ENCODE measurements around the gene GPR37L1.
"Not testable (repeated sequence)": the region's sequence is repeated elsewhere in the genome, so short reads cannot be mapped to it uniquely, and the experiment has no call there.

The GPR37L1 gene

DNA sequence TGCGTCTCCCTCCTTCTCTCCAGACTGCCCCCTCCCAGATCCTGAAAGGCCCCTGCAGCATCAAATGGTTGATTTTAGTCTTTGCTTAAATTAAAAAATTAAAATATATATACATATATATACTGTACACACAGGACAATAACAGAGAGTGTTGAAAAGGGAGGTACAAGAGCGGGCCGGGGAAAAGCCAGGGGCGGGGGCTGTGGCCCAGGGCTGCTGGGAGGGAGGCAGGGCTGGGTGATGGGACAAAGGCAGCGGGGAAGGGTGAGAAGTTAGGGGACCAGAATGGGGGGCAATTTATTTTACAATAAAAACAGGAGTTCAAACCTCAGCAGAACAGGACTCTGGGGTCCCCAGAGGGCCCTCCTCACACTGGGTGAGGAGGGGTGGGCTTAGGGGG is 11.3 kb downstream of the GPR37L1 start:
- DNase-seq, result no peak

DNA sequence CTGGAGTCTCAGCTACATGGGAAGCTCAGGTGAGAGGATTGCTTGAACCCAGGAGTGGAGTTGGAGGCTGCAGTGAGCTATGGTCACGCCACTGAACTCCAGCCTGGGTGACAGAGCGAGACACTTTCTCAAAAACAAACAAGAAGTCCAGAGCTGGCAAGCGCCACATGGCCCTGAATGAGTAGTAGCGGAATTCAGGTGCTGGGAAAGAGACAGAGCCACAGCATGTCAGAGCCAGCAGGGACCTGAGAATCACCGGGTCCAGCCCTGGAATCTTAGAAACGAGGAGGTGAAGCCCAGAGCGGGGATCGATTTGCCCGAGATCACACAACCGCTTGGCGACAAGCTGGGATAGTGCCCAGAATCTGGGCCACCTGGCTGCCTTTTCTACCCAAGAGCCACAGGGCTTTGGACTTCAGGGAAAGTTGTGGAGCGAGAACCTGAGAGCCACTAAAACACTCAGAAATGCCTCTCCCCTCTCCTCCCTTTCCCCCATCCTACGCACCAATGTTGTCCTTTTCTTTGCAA is 12.0 kb downstream of the GPR37L1 start:
- no peak for DNase-seq

DNA sequence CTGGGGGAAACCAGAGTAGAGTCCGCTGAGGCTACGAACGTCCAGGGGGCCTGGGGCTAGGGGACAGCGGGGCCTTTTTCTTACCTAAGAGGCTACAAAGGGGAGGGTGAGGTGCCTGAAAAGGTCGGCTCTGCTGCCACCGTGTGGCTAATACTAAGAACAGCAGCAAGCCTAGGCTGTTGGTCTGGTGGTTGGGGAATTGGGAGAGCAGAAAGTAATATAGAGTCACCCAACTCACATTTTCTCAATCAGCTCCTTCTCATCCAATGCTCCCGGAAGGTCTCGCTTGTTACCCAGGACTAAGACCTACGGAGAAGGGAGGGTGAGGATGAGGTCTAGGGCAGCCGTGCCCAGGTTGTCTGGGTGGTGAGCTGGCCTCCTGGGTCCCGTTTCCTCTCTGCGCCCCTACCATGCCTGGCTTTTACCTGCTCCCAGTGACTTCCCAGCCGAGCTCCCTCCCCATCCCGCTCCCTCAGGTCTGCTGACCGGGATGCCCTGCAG is 12.6 kb downstream of the GPR37L1 start:
- peak; percentile 12 to 23 (median 18) for DNase-seq

DNA sequence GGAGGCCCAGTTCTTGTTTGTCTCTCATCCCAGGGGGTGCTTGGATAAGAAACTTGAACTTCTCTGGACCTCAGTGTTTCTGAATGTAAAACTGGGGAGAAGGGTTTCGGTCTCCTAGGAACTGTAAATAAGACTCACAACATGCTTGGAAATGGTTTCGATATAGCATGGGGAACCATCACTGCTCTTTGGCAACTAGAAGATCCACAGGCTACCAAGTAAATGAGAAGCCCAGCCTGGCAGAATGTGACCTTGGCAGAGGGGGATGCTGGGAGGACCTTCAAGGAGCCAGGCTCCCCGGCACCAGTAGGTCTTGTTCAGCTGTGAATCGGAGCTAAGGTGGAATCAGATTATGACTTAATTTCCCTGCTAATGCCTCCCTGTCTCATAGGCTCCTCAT is 18.1 kb downstream of the GPR37L1 start:
- no peak for DNase-seq

DNA sequence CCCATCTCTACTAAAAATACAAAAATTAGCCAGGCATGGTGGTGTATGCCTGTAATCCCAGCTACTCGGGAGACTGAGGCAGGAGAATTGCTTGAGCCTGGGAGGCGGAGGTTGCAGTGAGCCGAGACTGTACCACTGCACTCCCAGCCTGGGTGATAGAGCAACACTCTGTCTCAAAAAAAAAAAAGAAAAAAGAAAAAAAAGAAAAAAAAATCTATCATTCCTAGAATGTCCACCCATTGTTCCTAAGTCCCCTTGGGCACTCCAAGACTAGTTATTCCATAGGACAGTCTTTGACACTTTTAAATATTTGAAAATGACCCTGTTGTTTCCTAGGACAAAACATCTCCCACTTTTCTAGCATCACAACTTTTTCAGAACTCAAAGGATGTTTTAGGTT is 18.8 kb downstream of the GPR37L1 start:
- DNase-seq, result not testable (repeated sequence)

DNA sequence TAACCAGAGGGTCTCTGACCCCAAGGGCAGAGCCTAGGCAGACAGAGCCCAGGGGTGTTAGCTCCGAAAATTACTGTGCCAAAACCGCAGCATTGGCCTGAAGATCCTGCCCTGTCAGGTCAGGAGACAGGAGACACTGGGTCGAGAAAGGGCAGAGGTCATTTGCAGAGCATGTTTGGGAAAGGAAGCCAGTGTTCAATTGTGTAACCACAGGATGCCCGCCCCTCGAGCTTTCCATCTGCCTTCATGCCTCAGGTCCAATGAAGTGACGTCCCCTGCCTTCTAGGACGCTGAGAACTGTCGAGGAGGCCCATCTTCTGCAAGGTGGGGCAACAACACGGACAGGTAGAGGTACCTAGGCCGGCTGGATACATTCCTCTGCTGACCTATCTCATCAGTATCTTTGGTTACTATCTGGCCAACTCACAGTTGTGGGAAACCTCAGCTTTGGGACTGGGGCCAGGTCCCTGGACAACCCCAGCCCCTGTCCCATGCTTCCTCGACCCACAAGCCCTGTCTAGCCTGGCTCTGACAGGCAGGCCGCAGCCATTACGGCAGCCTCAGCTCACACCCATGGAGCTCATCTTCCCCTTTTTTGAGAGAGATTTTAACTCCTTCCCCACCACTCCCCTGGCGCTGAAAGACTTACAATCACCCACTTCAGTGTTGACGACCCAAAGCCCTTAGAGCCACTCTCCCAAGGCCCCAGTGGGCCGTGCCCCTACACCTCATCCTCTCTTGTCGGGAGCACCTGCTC is 20.5 kb downstream of the GPR37L1 start:
- no peak for DNase-seq

DNA sequence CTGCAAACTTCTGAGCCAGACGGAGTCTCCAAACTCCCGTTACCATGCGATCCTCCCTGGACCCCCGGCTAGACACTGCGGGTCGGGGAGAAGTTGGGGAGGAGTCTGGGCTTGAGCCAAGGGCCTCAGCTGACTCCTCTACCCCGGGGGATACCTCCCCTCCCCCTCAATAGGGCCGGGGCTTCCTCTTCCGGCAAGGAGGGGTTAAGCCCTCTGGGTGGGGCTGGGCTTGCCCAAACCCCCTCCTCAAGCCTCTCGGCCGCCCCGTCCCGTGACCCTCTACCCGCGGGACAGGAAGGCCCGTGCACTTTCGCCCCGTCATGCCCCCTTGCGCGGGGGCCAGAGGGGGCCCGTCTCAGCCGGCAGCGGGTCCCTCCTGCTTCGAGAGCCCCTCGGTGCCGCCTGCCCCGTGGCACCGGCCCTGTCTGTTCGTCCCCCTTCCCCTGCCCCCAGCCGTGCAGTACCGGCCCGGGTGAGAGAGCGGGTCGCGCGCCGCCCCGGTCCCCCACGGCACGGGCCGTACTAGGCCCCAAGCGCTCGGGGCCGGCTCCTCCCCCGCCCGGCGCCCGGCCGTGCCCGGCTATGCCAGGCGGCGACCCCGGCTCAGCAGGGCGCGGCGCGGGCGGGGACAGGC is 21.2 kb downstream of the GPR37L1 start:
- DNase-seq, result peak in 1 of 4 experiments; percentile 33

DNA sequence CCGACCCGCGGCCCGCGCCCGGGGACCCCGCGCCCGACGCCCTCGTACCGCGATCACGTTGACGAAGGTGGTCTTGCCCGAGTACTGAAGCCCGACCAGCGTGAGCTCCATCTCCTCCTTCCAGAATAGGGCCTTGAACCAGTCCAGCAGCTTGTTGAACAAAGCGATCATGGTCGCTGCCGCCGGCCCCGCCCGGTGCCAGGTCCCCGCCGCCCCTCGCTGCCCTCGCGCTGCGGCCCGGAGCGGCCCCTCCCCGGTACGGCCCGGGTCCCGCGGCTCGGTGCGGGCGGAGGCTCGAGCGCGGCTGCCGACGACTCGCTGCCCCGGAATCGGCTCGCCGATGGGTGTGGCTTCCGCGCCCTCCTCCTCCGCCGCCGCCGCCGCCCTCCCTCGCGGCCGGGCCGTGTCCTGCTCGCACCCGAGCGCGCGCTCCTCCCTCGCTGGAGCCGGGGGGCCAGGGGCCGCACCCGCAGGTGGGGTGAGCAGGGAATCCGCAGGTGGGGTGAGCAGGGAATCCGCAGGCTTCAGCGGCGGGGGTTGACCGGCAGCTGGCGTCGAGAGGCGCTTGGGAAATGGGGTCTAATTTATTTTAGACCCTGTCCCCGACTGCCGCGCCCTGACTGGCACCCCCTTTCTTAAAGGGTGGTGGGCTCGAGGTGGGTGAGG is 21.8 kb downstream of the GPR37L1 start, which contains the start of gene ARL8A:
Gene ARL8A (minus strand): TSS at position 336 of the 666 bp plus-strand sequence. CDS start 165 bp downstream, at position 171.
- peak; percentile 47 to 56 (median 54) for DNase-seq

DNA sequence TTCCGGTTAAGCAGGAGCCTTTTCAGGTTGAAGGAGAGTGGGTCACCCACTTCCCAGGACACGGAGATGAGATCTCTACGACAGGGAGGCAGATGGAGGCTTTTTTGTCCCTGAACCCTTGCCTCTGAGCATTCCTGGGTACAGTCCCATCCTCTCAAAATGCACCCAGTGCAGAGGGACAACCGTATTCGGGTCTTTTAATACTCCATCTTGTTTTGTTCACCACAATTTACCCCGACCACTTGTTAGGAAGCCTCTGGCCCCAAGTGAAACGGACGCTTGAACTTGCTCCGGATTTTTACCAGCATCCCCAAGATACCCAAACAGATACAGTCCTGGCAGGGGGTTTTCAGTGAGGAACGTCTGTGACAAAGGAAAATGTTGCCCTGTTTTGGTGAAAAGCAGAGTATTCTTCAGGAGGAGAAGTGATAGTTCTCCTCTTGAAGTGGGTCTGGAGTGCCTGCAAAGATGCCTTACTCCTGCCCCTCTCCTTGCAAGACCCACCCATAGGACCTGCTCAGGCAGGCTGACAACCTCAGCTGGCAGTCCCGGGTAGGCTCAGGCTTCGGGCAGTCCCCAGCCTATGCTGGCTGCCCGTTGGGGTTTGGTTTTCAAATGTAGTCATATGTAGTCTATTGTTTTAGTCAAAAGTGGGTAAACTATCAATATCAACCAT is 22.5 kb downstream of the GPR37L1 start:
- DNase-seq, result no peak

DNA sequence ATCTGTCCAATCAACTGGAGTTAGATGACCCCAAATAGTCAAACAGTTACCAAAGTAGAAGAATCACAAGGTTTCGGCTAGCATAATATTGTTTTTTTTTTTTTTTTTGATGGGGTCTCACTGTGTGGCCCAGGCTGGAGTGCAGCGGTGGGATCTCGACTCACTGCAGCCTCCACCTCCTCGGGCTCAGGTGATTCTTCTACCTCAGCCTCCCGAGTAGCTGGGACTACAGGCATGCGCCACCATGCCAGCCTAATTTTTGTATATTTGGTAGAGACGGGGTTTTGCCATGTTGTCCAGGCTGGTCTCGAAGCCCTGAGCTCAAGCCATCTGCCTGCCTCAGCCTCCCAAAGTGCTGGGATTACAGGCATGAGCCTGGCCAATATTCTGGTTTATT is 23.0 kb downstream of the GPR37L1 start:
- not testable (repeated sequence) for DNase-seq

DNA sequence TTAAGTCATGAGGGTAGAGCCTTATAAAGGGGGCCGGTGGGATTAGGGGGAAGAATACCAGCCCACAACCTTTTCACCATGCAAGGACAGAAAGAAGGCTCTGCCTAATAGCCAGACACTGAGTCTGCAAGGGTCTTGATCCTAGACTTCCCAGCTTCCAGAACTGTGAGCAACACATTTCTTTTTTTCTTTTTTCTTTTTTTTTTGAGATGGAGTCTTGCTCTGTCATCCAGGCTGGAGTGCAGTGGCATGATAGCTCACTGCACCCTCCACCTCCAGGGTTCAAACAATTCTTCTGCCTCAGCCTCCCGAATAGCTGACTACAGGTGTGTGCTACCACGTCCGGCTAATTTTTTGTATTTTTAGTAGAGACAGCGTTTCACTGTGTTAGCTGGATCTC is 23.6 kb downstream of the GPR37L1 start:
- no peak for DNase-seq

DNA sequence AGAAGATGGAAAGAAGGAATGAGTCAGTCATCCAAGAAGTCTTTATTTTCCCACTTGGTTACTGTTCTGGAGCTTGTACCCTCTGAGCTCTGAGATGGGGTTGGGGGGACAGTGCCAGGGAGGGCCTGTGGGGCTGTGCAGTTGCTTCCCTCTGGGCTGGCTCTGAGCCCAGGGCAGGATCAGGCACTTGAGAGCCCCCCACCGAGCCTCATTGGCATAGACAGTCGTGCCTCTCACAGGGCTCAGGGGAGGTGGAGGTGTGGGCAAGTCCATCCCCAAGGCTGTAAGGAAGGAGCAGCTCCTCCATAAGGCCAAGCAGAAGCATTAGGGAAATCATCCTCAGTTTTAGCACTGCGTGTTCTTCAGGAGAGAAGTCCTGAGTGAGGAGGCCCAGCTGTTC is 24.3 kb downstream of the GPR37L1 start:
- no peak for DNase-seq

DNA sequence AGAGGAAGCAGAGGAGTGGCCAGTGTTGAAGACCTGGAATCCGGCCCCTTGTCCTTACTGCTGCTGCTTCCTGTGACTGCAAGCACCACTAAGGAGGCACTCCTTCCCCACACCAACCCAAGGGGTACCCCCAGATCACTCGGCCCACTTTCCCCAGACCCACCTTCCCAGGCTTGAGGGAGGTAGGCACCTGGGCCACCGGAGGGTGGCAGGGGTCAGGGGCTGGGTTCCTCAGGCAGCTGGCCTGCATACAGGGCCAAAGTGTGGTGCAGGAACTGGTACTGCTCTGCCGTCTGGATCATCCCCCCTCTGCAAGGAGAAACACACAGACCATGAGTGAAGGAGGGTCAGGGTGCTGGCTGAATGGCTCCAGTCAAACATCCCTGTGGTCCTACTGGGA is 25.7 kb downstream of the GPR37L1 start:
- DNase-seq, result no peak

DNA sequence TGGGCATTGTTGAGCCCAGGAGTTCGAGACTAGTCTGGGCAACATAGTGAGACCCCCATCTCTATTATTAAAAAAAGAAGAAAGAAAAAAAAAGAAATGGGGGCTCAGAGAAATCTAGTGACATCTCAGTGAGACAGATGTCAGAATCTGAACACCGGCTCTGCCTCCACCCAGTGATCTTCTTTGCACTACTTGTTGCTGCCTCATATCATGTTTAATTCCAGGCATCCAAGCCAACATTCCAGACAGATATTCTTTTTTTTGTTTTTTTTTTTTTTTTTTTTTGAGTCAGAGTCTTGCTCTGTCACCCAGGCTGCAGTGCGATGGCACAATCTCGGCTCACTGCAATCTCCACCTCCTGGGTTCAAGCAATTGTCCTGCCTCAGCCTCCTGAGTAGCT is 26.8 kb downstream of the GPR37L1 start:
- DNase-seq, result no peak

DNA sequence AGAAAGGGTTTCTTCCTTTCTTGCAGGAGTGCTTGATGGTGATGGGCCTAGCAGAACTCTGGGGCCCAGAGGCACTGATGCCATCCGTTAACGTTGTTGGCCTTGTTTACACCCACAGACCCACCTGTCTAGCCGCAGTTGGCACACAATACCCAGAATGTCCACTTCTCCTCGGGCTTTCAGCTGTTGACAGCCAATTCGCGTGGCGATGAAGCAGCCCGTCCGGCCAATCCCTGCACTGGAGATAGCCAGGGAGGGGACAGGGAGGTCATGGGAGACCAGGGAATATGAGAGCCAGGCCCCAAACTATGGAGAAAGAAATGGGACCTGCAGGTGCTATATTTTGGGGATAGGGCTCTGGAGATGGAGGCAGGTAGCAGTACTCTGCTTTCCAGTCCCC is 27.5 kb downstream of the GPR37L1 start:
- DNase-seq, result no peak

DNA sequence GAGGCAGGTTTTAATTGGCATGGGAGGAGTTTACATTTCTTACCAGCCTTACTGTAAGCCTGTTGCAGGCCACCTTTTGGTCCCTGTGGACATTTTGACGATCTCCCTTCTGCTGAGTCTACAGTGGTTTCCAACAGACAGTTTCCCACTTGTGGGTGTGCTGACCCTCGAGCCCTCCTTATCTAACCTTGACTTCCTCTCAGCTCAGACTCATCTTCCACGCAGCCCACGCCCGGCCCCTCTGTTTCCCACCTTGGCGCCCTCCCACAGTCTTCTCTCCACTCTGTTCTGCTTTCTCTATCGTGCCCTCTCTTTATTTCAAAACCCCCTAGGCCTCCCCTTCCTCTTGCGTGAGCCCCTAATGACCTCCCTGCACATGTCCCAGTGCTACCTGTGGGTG is 27.9 kb downstream of the GPR37L1 start:
- no peak for DNase-seq

DNA sequence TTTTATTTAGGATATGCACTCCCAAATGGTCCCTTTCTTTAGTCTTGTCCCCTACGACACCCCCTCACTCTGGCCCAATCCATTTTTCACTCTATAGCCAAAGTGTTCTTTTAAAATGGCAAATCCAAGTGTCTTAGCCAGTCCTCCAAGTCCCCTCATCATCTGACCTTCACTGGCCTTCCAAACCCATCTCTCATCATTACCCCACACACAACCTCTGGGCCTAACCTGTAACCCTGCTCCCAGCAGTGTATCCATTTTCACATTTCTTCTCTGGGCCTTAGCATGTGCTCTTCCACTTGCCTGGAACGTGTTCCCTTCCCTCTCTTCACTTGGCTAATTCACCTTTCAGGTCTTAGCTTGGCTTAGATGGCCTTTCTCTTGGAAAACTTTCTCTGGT is 28.3 kb downstream of the GPR37L1 start:
- no peak for DNase-seq

DNA sequence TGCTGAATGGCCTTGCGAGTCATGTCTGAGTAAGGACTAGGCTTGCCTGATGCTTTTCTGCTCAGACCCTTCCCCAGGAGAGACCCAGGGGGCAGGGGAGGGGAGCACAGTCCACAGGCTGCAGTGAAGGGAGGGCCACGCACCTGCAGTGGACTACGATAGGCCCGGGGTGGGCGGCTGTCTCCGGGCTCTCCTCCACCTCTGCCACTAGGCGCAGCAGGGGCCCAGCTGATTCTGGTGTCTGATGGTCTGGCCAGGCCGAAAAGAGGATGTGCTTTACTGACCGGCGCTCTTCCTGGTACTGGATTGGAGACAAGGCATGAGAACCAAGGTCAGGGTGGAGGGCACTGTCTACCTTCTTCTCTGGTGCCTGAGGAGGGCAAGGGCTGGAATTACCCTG is 29.7 kb downstream of the GPR37L1 start:
- DNase-seq, result no peak

DNA sequence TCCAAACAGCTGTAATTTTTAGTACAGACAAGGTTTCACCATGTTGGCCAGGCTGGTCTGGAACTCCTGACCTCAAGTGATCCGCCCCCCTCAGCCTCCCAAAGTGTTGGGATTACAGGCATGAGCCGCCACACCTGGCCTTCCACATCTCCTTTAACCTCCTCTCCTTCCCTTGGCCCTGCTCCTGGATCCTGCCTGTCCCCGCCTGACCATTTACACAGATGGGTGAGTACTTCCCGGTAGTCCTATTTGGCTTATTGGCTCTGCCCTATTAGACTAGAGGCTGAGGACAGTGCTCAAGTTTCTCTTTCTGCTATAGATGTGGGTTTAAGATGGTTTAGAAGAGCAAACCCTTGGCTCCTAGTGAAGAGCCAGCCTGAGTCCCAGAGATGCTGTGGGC is 30.6 kb downstream of the GPR37L1 start:
- DNase-seq, result no peak

DNA sequence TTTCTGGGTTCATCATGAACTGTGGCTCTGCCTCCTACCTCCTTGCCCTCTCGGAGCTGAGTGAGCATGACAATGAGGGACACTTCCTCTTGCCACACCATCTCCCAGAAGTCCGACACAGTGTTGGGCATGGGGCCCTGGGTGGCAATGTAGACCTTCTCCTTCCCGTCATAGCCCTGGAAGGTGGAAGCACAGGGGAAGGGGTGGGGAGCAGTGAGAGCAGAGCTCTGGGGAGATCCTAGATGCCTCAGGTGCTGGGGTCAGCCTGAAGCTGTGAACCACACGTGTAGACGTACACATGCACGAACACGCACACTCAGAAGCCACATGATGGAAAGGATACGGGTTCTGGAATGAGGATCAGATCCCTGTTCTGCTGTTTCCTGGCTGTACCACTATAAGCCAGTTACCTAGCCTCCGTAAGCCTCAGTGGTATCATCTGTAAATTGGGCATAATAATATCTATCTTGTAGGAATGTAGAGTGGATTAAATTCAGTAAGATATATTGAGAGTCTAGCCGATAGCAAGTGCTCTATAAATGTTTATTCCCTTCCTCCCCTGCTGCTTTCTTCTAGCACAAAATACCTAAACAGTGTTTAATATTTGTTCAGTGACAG is 31.5 kb downstream of the GPR37L1 start:
- no peak for DNase-seq

DNA sequence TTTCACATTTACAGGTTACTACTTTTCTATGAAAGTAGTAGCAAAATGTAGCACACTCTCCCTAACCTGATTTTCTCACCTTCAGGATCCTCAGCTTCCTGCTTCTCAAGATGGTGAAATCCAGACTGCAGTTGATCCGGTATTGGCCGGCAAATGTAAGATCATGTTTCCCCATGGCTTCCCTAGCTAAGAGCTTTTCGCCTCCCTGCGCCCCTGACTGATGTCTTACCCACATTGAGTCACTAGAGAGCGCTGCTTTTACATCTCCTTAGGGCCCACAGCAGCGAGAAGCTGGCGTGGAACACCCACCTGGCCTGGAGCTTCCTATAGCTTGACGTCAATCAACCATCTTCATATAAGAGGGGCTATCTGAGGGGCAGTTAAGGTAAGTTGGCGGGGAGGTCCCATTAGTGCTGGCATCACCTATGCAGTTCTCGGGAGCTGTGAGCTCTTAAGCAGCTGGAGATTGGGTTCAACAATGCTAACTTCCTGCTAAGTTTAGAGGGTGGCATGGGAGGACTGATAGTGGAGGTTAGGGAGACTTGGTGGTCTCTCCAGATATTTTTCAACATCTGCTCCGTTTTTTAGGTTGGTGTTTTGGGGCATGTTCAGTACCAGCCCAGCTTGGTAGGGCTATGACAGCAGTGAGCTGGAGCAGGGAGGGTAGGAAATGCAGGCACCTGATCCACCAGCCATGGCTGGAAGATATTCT is 32.2 kb downstream of the GPR37L1 start:
- no peak for DNase-seq

DNA sequence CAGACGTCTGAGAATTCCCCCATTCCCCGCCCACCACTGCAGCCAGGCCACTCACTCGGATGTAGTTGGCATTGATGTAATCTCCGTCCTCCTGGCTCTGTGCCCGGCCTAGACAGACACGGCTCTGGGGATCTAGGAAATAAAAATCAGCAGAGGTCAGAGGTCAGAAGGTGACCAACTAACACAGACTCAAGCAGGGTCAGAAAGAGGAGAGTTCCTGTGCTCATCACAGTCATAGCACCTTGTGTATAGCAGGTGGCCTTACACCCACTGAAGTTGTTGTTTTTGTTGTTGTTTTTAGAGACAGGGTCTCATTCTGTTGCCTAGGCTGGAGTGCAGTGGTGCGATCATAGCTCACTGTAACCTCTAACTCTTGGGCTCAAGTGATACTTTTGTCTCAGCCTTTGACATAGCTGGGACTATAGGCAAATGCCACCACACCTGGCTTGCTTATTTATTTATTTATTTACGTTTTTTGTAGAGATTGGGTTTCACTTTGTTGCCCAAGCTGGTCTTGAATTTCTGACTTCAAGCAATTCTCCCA is 32.8 kb downstream of the GPR37L1 start:
- DNase-seq, result no peak
